Measurements from ENCODE around the gene C4orf51.

DNA sequence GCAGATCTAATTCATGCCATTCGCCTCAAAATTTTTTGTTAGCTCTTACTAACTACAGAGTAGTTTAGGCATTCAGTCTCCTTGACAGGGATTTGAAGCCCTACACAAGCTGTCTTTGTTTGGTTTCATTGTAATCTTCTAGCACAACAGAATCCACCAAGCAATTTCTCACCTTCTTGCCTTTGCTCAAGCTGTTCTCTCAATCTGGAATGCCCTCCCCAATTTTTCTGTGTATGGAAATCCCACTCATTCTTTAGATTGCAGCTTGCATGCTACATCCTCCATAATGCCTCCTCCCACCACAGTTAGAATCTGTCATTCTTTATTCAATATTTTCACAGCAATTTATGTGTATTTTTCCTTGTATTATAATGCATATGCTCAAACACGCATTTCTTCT lies 63.7 kb downstream of the C4orf51 start:
- TF ChIP-seq CREB1 (IDR thresholded peaks at IDR 0.05; ENCODE audit: low read depth) (no peak), EP300 (IDR thresholded peaks at IDR 0.05; ENCODE audit: borderline replicate concordance) (no peak), NFIC (IDR thresholded peaks at IDR 0.05) (no peak), TAF1 (IDR thresholded peaks at IDR 0.05; ENCODE audit: low read depth) (no peak)
- TF ChIP-seq, protein P1, sequence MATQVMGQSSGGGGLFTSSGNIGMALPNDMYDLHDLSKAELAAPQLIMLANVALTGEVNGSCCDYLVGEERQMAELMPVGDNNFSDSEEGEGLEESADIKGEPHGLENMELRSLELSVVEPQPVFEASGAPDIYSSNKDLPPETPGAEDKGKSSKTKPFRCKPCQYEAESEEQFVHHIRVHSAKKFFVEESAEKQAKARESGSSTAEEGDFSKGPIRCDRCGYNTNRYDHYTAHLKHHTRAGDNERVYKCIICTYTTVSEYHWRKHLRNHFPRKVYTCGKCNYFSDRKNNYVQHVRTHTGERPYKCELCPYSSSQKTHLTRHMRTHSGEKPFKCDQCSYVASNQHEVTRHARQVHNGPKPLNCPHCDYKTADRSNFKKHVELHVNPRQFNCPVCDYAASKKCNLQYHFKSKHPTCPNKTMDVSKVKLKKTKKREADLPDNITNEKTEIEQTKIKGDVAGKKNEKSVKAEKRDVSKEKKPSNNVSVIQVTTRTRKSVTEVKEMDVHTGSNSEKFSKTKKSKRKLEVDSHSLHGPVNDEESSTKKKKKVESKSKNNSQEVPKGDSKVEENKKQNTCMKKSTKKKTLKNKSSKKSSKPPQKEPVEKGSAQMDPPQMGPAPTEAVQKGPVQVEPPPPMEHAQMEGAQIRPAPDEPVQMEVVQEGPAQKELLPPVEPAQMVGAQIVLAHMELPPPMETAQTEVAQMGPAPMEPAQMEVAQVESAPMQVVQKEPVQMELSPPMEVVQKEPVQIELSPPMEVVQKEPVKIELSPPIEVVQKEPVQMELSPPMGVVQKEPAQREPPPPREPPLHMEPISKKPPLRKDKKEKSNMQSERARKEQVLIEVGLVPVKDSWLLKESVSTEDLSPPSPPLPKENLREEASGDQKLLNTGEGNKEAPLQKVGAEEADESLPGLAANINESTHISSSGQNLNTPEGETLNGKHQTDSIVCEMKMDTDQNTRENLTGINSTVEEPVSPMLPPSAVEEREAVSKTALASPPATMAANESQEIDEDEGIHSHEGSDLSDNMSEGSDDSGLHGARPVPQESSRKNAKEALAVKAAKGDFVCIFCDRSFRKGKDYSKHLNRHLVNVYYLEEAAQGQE (IDR thresholded peaks at IDR 0.05; ENCODE audit: low read depth), result no peak

Data from Ishikawa (cell line).